Activated CD8-positive, alpha-beta T cell treated with anti-CD3 and anti-CD28 coated beads, Interleukin-2, amount 10 ng/mL, durations not matched to agents 7 days and 5 days (primary cell): ENCODE data around the gene FCF1. TPM values are rescaled to one million over a fixed set of nuclear protein-coding genes. Genes with fewer than 3 reads are reported as not detected.
"Not testable (repeated sequence)": the region's sequence is repeated elsewhere in the genome, so short reads cannot be mapped to it uniquely, and the experiment has no call there.

Source experiments
- ATAC-seq: fragments of 150-1000 bp; cut with Tn5 transposase; one replicate; pipeline ENCODE4 v1.10.0; 2021; ENCODE audit warnings: moderate library complexity
- CTCF ChIA-PET: fragments of 350-600 bp; sonication (Branson Sonifier 250); formaldehyde crosslinking; loops from one replicate; lab custom pipeline; 2021; ENCODE audit warnings: antibody characterized with exemption; lab: Charles Lee
- POLR2A ChIA-PET: fragments of 350-600 bp; sonication (Branson Sonifier 250); formaldehyde crosslinking; loops from one replicate; lab custom pipeline; 2021; ENCODE audit warnings: antibody characterized with exemption; lab: Charles Lee
- DNase-seq: peaks from one replicate; pipeline ENCODE4 v3.0.0-alpha.2; 2020
- H3K27ac Mint-ChIP-seq: one replicate; pipeline ENCODE4 v1.8.0; 2021; ENCODE audit warnings: mild to moderate bottlenecking, mixed read lengths
- H3K27me3 Mint-ChIP-seq: one replicate; pipeline ENCODE4 v1.8.0; 2021; ENCODE audit warnings: low read depth, mixed read lengths
- H3K36me3 Mint-ChIP-seq: one replicate; pipeline ENCODE4 v1.8.0; 2021; ENCODE audit warnings: low read depth, mixed read lengths
- H3K4me1 Mint-ChIP-seq: one replicate; pipeline ENCODE4 v1.8.0; 2021; ENCODE audit warnings: low read depth, mixed read lengths
- H3K4me3 Mint-ChIP-seq: one replicate; pipeline ENCODE4 v1.8.0; 2021; ENCODE audit warnings: mild to moderate bottlenecking, mixed read lengths
- H3K9me3 Mint-ChIP-seq: one replicate; pipeline ENCODE4 v1.8.0; 2022; ENCODE audit warnings: mixed read lengths; ENCODE audit not compliant: insufficient read depth
- total RNA-seq, 2 experiments: library from RNA; stranded (reverse); gene quantifications; one replicate each; pipeline ENCODE4 v1.2.3, GENCODE V29; 2021

FCF1 gene
- total RNA-seq, 2 experiments from 2014 or later, result 64.1 to 64.2 TPM

DNA sequence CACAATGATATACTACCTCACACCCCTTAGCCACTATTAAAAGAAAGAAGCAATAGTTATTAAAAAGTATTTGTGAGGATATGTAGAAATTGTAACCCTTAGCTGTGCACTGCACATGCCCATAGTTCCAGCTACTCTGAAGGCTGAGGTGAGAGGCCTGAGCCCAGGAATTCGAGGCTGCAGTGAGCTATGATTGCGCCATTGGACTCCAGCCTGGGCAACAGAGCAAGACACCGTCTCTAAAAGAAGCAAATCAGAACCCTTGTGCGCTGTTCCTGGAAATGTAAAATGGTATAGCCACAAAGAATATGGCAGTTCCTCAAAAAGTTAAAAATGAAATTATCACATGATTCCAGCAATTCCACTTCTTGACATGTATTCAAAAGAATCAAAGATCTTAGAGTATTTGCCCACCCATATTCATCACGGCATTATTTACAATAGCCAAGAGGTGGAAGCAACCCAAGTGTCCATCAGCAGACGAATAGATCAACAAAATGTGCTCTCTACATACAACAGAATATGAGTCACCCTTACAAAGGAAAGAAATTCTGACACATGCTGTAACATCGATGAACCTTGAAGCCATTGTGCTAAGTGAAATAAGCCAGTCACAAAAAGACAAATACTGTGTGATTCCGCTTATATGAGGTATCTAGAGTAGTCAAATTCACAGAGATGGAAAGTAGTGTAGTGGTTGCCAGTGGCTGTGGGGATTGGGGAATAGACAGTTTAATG lies 26.5 kb downstream of the FCF1 start:
- ChIA-PET POLR2A (no interaction called here), CTCF (no interaction called here)
- ATAC-seq, result no peak
- no peaks in the 10 kb centered on the region for H3K27me3 Mint-ChIP-seq
- no peak overlapping the region for H3K27ac Mint-ChIP-seq
- no peak for DNase-seq
- H3K4me1 Mint-ChIP-seq, result no peaks in the 10 kb centered on the region
- H3K9me3 Mint-ChIP-seq, result no peaks in the 10 kb centered on the region
- no peak overlapping the region for H3K4me3 Mint-ChIP-seq
- H3K36me3 Mint-ChIP-seq, result peaks cover 28% of the 10 kb centered on the region

DNA sequence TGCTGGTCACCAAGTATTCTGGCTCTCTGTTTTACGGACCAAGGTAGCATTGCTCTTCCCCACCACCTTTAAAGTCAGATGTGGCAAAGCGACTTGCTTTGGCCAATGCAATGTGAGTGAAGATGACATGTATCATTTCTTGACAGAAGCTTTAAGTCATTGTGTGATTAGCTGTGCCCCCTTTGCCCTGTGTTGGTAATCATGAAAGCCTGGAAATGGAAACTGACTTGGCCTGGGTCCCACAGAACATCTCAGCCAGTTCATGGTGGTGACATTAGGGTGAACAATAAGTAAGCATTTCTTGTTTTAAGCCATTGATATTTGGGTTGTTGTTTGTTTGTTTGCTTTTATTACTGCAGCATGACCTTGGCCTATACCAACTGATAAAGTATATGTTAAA lies 34.3 kb downstream of the FCF1 start:
- ChIA-PET POLR2A (no interaction called here), CTCF (no interaction called here)
- DNase-seq (no peak), ATAC-seq (no peak)
- Mint-ChIP-seq H3K27ac (no peak overlapping the region), H3K4me3 (no peak overlapping the region), H3K9me3 (no peaks in the 10 kb centered on the region), H3K36me3 (no peaks in the 10 kb centered on the region), H3K27me3 (no peaks in the 10 kb centered on the region), H3K4me1 (no peaks in the 10 kb centered on the region)

DNA sequence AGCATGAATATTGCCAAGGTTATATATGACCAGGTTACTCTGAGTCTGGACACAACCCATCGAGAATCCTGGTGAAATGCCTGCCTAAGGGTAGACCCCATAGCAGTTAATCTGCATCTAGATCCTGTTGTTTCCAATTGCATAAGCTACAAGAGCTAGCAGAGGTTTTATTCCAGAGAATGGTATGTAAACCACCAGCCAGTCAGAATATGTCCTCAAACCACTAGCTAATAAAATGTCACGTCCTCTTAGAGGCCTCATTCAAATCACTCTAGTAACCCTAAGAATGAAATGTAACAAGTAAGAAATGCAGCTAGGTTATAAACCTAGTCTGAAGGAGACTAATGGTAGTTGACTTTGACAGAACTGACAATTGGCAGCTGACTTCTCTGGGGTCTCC lies 41.2 kb downstream of the FCF1 start:
- no peak overlapping the region for H3K27ac Mint-ChIP-seq
- no peaks in the 10 kb centered on the region for H3K4me1 Mint-ChIP-seq
- POLR2A ChIA-PET, result no interaction called here
- H3K9me3 Mint-ChIP-seq, result no peaks in the 10 kb centered on the region
- no peak overlapping the region for H3K4me3 Mint-ChIP-seq
- H3K36me3 Mint-ChIP-seq, result no peaks in the 10 kb centered on the region
- DNase-seq (no peak), ATAC-seq (no peak)
- no peaks in the 10 kb centered on the region for H3K27me3 Mint-ChIP-seq
- CTCF ChIA-PET, result interaction anchor here (0.9 to 1.3 kb wide), 2 partner anchors 8 to 9 kb away, joined by 3 to 4 read pairs; partner anchors contain the start of gene YLPM1

DNA sequence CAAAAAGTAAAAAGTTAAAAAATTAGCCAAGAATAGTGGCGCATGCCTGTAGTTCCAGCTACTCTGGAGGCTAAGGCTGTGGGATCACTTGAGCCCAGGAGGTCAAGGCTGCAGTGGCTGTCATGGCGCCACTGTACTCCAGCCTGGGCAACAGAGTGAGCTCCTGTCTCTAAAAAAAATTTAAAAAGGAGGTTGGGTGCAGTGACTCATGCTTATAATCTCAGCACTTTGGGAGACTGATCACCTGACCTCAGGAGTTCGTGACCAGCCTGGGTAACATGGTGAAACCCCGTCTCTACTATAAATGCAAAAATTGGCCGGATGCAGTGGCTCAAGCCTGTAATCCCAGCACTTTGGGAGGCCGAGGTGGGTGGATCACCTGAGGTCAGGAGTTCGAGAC lies 42.0 kb downstream of the FCF1 start:
- ChIA-PET POLR2A (no interaction called here), CTCF (interaction anchor here (1.3 kb wide), 1 partner anchor 7 kb away, joined by 4 read pairs; no protein-coding TSS in a partner anchor)
- no peak for ATAC-seq
- DNase-seq, result no peak
- Mint-ChIP-seq H3K9me3 (no peaks in the 10 kb centered on the region), H3K4me3 (no peak overlapping the region), H3K27ac (no peak overlapping the region), H3K27me3 (peaks cover 2% of the 10 kb centered on the region), H3K36me3 (no peaks in the 10 kb centered on the region), H3K4me1 (no peaks in the 10 kb centered on the region)

DNA sequence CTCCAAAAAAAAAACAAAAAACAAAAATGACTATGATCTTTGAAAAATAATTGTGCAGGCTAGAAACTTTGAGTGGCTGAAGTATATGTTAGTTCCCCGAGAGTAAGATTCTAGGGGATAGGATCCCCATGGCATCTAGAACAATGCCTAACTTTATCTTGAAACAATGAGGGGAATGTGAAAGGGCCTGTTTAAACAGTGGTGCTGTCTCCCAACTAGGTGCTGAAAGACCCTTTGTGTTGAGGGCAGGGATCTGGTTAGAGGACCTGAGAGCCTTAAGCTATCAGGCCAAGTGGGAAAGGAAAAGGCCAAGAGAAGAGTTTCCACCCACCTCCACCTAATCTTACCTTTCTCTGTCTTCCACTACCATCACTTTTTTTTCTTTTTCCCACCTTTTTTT lies 43.4 kb downstream of the FCF1 start:
- no peak overlapping the region for H3K4me3 Mint-ChIP-seq
- no peaks in the 10 kb centered on the region for H3K36me3 Mint-ChIP-seq
- H3K4me1 Mint-ChIP-seq, result no peaks in the 10 kb centered on the region
- DNase-seq (no peak), ATAC-seq (no peak)
- H3K27ac Mint-ChIP-seq, result no peak overlapping the region
- no peaks in the 10 kb centered on the region for H3K9me3 Mint-ChIP-seq
- H3K27me3 Mint-ChIP-seq, result peaks cover 2% of the 10 kb centered on the region
- CTCF ChIA-PET, result no interaction called here
- POLR2A ChIA-PET, result no interaction called here

DNA sequence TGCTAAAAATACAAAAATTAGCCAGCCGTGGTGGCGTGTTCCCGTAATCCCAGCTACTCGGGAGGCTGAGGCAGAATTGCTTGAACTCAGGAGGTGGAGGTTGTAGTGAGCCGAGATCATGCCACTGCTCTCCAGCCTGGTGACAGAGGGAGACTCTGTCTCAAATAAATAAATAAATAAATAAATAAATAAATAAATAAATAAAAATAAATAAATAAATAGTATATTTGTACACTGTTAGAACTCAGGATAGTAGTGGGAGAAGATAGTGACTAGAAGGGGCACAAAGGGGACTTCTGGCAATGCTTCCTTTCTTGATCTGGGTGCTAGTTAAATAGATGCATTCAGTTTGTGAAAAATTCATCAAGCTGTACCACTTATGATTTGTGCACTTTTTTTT lies 45.6 kb downstream of the FCF1 start:
- not testable (repeated sequence) for ATAC-seq, H3K4me3 Mint-ChIP-seq, H3K9me3 Mint-ChIP-seq, H3K4me1 Mint-ChIP-seq, H3K27ac Mint-ChIP-seq, DNase-seq, H3K27me3 Mint-ChIP-seq, H3K36me3 Mint-ChIP-seq
- ChIA-PET POLR2A (interaction anchor here (0.6 kb wide), 1 partner anchor 120 kb away, joined by 4 read pairs; no protein-coding TSS in a partner anchor), CTCF (interaction anchor here (1.3 kb wide), 1 partner anchor 46 kb away, joined by 5 read pairs; no protein-coding TSS in a partner anchor)

DNA sequence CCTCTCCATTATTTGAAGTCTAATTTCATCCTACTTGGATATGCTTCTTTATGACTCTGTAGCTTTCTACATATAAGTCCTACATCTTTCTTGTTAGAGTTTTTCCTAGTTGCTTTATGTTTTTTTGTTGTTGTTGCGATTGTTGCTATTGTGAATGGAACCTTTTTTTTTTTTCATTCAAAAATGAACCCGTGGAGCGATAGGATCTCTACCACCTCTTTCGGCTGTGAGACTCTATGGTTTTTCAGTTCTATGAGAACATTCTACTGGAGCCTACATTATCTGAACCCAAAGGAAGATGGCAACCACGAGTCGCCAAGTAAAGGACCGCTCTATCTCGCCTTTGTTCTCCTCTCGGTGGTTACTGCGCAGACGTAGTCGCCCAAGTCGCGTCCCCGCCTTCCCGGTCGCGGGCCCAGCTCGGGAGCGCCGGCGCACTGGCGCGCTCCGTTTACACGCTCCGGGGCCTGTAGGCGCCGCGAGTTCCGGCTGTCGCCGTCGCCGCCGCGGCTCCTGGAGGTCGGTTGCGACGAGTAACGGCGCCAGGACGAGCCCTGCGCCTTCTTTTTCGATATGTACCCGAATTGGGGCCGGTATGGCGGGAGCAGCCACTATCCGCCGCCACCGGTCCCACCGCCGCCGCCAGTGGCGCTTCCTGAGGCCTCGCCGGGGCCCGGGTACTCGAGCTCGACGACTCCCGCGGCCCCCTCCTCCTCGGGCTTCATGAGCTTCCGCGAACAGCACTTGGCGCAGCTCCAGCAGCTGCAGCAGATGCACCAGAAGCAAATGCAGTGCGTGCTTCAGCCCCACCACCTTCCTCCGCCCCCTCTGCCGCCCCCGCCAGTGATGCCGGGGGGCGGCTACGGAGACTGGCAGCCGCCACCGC lies 50.2 kb downstream of the FCF1 start, which contains the start of gene YLPM1:
YLPM1 (plus strand) TSS at position 400 of the 886 bp plus-strand sequence; CDS start at position 574, 174 bp downstream.
- Mint-ChIP-seq H3K36me3 (peaks cover 37% of the 10 kb centered on the region), H3K4me3 (peak within 1 kb of the TSS; percentile 92), H3K9me3 (no peaks in the 10 kb centered on the region), H3K27ac (peak within 1 kb of the TSS; percentile 86), H3K4me1 (peaks cover 40% of the 10 kb centered on the region), H3K27me3 (peaks cover 2% of the 10 kb centered on the region)
- ATAC-seq, result peak; percentile 95
- CTCF ChIA-PET, result interaction anchor here (0.6 to 3.4 kb wide), 19 partner anchors 9 to 942 kb away, joined by 3 to 29 read pairs (median 4); partner anchors contain the start of gene LTBP2
- POLR2A ChIA-PET, result interaction anchor here (0.6 to 2.2 kb wide), 17 partner anchors 12 to 361 kb away, joined by 3 to 21 read pairs (median 4); no protein-coding TSS in a partner anchor
- DNase-seq, result peak; percentile 94

DNA sequence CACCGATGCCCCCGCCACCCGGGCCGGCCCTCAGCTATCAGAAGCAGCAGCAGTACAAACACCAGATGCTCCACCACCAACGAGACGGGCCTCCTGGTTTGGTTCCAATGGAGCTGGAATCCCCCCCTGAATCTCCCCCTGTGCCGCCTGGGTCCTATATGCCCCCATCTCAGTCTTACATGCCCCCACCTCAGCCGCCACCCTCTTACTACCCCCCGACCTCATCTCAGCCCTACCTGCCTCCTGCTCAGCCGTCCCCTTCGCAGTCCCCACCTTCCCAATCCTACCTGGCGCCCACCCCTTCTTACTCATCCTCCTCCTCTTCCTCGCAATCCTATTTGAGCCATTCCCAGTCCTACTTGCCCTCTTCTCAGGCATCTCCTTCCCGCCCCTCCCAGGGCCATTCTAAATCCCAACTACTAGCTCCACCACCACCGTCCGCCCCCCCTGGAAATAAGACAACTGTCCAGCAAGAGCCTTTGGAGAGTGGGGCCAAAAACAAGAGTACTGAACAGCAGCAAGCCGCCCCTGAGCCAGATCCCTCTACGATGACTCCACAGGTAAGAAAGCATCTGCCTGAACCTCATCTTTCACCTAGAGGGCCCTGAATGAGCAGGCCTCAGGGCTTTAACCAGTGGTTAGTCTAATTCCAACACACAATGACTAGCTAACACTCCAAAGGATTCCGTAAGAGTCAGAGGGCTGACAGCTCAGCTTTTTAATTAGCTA lies 51.0 kb downstream of the FCF1 start:
- no peak for ATAC-seq
- CTCF ChIA-PET, result interaction anchor here (0.6 to 3.4 kb wide), 17 partner anchors 10 to 154 kb away, joined by 3 to 29 read pairs (median 5); partner anchors contain the start of gene LTBP2
- peak; percentile 24 for DNase-seq
- peaks cover 46% of the 10 kb centered on the region for H3K4me1 Mint-ChIP-seq
- POLR2A ChIA-PET, result interaction anchor here (0.7 to 2.2 kb wide), 11 partner anchors 13 to 361 kb away, joined by 3 to 21 read pairs (median 3); no protein-coding TSS in a partner anchor
- peak overlapping the region; percentile 92 for H3K4me3 Mint-ChIP-seq
- H3K27me3 Mint-ChIP-seq, result peaks cover 2% of the 10 kb centered on the region
- H3K36me3 Mint-ChIP-seq, result peaks cover 42% of the 10 kb centered on the region
- H3K27ac Mint-ChIP-seq, result peak overlapping the region; percentile 86
- H3K9me3 Mint-ChIP-seq, result no peaks in the 10 kb centered on the region

DNA sequence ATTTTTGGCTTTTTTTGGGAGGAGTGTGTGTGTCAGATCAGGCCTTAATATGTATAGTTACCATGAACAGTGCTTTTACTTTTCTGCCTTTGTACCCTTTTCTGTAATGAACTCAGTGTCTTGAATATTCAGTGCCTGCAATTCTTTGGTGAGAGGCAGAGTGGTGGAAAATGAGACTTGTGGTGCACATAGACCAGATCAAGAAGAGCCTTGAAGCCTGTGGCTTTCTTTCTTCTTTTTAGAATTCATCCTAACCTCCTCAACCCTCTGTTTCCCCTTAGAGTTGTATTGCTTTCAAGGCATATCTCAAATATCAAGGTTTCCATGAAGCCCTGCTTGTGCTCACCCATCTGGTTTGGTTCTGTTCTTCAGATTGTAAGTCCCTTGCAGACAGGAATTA lies 52.8 kb downstream of the FCF1 start:
- CTCF ChIA-PET, result no interaction called here
- DNase-seq (peak; percentile 33), ATAC-seq (peak; percentile 22)
- POLR2A ChIA-PET, result no interaction called here
- H3K4me1 Mint-ChIP-seq, result peaks cover 48% of the 10 kb centered on the region
- H3K36me3 Mint-ChIP-seq, result peaks cover 43% of the 10 kb centered on the region
- peak overlapping the region; percentile 92 for H3K4me3 Mint-ChIP-seq
- H3K27me3 Mint-ChIP-seq, result no peaks in the 10 kb centered on the region
- H3K27ac Mint-ChIP-seq, result peak overlapping the region; percentile 60
- no peaks in the 10 kb centered on the region for H3K9me3 Mint-ChIP-seq

DNA sequence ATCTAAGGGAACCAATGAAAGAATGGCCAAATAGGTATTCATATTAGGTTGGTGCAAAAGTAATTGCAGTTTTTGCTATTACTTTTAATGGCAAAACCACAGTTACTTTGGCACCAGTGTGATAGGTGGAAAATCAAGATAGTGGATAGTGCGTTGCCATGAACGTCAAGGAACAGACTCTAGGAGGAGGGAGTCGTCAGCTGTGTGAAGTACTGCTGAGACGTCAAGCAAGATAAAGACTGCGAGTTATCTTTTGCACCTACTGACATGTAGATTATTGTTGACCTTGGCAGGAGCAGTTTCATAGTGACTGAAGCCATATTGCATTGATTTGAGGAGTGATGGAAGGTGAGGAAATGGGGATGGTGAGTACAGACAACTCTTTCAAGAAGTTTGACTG lies 58.5 kb downstream of the FCF1 start:
- POLR2A ChIA-PET, result no interaction called here
- CTCF ChIA-PET, result interaction anchor here (0.7 to 1.4 kb wide), 4 partner anchors 24 to 162 kb away, joined by 3 read pairs; no protein-coding TSS in a partner anchor
- no peak for DNase-seq
- Mint-ChIP-seq H3K4me1 (peaks cover 23% of the 10 kb centered on the region), H3K27me3 (no peaks in the 10 kb centered on the region), H3K4me3 (no peak overlapping the region), H3K9me3 (no peaks in the 10 kb centered on the region), H3K36me3 (peaks cover 29% of the 10 kb centered on the region), H3K27ac (no peak overlapping the region)
- no peak for ATAC-seq

DNA sequence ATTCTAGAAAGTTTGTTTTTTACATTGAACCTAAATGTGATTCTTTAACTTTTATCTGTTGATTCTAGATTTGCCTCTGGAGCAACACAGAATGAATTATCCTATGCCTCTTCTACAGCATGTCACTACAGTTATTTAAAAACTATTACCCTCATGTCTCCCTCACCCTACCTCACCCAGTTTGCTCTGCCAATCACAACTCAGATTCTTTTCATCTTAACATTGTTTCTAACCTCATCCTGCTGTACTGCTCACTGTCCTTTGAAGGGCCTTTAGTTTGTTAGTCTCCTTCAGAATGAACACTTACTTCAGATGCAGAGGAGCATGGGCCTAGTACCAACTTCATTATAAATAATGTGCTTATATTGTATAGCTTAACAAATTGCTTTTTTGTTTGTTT lies 71.7 kb downstream of the FCF1 start:
- no peaks in the 10 kb centered on the region for H3K27me3 Mint-ChIP-seq
- no peaks in the 10 kb centered on the region for H3K9me3 Mint-ChIP-seq
- DNase-seq (no peak), ATAC-seq (peak; percentile 23)
- ChIA-PET POLR2A (no interaction called here), CTCF (interaction anchor here (0.6 to 3.0 kb wide), 6 partner anchors 10 to 231 kb away, joined by 3 to 11 read pairs (median 7); partner anchors contain the start of gene YLPM1)
- peaks cover 16% of the 10 kb centered on the region for H3K4me1 Mint-ChIP-seq
- H3K4me3 Mint-ChIP-seq, result no peak overlapping the region
- H3K36me3 Mint-ChIP-seq, result peaks cover 63% of the 10 kb centered on the region
- H3K27ac Mint-ChIP-seq, result peak overlapping the region; percentile 10
